NK-92 (cell line): ENCODE data around the gene TMEM181.

Source experiments
- DNase-seq: peaks from one replicate; lab custom pipeline; 2025; ENCODE audit not compliant: unreplicated experiment; lab: John Stamatoyannopoulos, UW

The TMEM181 gene

DNA sequence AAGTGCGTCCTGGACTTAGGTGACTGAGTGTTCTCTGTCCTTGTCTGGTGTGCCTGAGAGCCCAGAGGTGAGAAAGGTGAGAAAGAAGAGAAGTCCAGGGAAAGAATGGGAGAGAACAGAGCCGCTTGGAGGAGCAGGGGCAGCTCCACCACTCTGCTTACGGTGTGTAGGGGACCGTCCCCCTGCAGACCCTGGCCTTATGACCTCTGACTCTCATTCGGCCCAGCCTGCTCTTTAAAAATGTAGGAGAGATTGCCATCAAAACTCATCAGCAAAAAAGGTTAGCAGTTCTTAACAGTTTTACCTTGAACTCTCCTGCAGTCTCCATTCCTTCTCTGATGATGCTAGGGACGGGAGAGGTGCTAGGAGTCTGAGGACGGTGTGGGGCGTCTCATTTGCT lies 2.0 kb downstream of the TMEM181 start:
- DNase-seq, result no peak

DNA sequence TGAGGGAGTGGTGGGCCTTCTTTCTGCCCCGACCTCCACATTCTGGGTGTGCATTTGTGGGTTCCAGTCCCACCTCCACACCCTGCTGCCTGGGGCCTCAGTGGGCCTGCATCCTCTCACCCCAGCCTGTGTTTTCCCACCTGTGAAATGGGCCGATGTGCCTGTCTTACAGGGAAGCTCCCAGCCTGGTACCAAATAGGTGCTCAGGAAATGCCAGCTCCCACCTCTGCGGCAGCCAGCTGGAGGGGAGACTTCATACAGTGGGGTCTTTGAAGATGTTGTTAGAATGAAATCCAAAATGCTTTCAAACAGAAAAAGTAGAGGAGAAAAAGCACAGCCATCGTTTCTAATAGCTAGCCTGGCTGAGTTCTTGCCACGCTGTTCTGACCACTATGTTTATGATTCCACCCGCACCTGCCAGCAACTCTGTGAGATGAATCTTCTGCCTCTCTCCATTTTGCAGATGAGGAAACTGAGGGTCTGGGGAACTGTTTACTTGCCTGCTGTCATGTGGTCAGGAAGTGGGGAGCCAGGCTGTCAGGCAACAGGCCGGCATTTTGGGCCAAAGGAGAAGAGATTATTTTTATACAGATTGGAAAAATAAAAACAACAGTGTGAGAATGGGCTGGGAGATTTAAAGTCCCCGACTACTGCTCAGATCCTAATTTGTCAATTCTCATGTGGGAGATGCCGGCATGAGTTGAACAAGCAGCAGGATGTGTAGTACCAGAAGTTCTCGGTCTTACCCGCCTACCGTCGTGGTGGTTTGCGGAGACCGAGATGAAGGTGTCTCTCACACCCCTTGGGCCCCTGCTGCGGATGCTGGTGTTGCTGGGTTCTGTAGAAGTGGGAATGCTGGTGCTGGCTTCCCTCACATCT lies 4.6 kb downstream of the TMEM181 start:
- no peak for DNase-seq

DNA sequence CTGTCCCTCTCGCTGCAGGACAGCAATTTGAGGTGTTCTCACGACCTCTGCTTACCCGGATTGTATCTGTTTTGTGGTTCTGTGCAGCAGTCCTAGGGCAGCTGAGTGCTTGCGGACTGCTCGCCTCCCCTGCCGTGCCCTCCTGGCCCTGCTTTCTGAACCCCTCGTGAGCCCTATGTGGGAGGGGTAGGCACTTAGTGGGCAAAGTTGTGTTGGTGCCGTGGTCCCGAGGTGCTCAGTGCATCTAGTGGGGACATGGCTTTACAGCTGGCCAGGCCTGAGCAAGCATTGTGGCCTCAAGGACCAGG lies 5.2 kb downstream of the TMEM181 start:
- no peak for DNase-seq

DNA sequence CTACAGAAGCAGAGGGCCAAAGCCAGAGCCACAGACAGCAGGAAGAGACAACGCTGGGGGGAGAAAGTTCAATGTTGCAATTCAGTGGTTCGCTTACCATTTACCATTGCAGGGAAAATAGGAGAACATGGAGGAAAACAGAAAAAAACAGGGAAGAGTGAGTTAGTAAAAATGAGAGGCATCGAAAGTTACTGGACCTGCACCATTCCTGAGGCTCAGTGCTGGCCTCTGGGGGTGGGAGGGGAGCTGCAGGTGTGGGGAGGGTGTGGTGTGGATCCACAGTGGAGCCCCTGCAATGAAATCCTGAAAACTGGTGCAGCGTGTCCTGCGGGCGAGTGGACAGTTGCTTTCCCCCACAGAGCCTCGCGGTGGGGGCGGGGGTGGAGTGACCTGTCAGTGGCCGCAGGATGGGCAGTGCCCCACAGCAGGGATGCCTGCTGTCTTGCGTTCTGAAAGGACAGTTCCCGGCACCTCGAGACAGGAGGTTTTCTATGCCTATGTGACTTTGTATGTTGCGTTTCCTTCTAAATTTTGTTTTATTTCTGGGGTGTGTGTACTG lies 5.7 kb downstream of the TMEM181 start:
- no peak for DNase-seq

DNA sequence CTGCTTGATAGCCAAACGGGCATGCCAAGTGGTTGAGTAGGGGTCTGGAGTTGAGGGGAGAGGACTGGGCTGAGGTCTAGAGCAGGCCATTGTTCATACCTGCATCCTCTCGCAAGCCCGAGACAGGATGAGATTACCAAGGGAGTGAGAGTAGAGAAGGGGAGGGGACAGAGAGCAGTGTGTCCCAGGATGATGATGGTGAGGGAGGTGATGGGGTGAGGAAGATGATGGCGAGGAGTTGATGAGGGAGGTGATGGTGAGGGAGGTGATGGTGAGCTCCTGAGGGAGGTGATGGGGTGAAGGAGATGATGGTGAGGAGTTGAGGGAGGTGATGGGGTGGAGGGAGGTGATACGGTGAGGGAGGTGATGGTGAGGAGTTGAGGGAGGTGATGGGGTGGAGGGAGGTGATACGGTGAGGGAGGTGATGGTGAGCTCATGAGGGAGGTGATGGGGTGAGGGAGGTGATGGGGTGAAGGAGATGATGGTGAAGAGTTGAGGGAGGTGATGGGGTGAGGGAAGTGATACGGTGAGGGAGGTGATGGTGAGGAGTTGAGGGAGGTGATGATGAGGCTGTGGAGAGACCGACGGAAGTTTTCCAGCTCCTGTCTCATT lies 6.4 kb downstream of the TMEM181 start:
- no peak for DNase-seq

DNA sequence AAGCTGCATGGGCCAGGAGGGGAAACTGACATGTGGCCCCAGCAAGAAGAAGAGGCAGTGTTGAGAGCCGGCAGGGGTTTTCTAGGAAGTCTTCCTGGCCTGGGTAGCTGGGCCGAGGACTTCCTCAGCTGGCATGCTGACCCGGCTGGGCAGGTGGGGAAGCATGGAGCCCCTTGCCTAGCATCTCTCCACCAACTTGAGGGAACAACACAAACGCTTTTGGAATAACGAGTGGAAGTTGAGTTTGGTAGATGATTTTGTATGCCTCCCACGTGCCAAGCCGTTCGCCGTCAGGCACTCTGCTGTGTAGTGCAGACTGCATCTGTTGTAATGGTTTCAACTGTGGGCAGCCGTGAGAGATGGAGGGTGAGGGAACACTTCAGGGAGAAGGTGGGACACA lies 7.3 kb downstream of the TMEM181 start:
- DNase-seq, result no peak

DNA sequence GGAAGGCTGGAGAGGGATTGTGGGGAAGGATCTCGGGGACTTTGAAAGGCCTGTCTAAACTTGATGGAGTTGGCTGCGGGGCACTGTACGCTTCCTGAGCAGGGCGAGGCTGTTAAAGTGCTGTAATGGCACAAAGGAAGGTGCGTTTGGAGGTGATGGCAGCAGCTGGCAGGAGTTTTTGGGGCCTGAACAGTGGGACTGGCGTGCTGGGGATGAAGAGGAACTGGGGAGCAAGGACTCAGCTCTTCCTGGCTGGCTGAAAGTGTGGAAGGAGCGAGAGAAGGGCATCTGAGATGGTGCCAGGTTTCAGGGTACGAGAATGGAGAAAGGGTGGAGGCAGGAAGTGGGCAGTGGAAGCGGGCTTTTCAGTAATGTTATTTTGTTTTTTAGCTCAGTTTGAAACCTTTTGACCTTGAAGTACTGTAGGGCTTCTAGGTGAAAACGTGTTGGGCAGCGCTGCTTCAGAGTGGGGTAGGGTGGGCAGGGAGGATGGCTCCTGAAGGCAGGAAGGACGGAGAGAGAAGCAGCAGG lies 8.0 kb downstream of the TMEM181 start:
- DNase-seq, result no peak

DNA sequence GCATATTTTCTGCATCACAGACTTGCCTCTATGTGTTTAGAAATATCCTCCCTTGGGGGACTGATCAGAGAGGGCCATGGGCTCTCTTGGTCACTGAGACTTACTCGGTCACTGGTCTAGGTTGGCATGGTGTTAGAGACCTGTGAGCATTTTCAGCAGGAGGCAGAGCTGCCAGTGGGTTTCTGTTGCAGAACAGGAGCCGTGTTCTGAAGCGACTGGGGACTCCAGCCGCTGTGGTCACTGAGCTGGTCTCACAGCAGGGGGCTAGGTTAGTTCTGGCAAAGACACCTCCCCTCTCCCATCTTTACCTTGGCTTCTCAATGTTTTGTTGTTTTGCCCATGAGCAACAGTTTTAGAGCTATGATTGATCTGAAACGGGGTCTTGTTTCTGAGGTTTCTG lies 8.7 kb downstream of the TMEM181 start:
- no peak for DNase-seq

DNA sequence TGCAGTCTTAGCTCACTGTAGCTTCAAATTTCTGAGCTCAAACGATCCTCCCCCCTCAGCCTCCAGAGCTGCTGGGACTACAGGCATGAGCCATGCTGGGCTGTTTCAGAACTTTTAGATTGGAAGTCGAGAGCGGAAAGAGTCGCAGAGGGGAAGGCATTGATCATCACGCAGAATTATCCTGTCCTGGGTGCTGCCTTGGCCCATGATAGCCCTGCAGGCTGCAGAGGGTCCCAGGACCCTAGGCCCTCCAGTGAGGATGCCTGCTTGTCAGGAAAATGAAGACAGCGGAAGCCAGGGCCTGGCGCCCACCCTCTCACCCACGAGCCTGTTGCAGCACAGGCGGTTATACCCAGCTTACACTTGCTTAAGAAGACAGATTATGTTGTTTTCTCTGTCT lies 9.1 kb downstream of the TMEM181 start:
- DNase-seq, result no peak

DNA sequence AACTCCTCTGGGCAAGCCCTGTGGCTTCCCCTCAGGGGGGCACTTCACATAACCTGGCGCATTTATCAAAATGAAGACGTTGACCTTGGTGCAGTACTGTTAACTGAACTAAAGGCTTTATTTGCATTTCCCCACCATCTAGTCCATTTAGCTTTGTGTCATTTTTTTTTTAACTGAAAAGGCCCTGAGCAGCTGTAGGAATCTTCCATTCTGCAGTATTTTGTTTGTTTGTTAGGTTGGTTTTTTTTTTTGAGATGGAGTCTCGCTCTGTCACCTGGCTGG lies 10.7 kb downstream of the TMEM181 start:
- no peak for DNase-seq

DNA sequence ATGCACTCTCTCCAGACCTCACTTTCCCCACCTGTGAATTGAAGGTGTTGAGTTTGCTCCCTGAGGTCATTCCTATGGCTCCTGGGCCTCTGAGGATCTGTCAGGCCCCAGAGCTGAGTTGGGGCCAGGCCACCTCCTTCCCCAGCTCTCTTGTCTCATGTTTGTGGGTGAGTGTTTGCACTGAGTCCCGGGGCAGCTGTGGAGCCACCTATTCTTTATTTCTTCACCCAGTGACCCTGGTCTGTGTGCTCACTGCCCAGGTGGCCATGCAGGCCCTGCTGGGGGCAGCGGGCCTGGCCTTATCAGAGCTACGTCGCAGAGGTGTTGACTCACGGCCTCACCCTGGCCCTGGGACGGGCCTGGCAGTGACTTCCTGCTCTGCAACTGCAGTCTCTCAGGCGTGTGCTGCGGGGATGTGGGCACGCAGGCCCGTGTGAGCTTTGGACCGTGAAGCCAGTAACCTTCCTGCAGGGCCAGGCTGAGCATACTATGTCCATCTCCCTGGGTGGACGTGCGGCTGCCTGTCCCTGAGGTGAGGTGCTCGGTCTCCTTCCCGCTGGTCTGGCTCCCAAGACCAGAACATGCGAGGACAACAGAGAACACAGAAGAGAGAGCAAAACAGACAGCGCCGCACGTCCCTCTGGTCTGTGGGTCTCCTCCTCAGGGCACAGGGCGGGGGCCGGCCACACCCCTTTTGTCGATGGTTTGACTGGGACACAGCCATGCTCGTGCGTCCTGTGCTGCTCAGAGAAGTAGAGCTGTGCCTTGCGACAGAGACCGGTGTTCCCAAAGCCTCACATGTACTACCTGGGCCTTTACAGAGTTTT lies 12.1 kb downstream of the TMEM181 start:
- DNase-seq, result no peak

DNA sequence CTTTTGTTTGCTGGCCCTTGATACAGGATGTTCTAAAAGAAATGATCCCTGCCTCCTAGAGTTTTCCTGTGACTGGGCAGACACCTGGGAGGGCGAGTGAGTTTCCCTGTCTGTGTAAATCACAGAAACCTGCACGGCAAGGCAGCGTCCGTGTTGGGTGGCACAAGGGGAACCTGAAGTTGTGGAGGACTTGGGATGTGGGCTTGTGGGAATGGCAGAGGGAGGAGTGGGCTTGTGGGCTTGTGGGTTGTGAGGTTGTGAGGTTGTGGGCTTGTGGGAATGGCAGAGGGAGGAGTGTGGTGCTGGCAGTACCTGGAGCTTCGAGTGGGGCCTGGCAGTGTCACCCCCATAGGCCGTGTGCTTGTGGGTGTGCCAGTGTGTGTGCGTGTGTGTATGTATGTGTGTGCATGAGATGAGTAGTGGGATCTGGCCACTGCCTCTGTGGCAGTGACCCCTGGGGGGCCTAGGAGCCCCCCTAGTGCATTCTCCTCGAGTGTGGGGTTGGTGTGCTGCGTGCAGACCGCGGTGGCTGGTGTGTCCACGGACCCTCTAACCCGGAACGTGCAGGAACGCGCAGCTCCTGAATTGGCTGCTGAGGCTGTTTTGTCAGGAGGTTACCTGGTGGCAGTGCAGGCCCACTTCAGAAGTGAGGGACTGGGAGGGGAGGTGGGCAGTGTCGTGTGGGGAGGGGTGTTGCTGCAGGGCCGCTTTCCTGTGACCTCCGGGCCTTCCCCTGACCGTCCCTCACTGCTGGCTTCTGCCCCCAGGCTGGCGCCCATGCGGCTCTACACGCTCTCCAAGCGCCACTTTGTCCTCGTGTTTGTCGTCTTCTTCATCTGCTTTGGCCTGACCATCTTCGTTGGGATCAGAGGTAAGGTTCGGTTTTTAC lies 13.0 kb downstream of the TMEM181 start:
- DNase-seq, result no peak

DNA sequence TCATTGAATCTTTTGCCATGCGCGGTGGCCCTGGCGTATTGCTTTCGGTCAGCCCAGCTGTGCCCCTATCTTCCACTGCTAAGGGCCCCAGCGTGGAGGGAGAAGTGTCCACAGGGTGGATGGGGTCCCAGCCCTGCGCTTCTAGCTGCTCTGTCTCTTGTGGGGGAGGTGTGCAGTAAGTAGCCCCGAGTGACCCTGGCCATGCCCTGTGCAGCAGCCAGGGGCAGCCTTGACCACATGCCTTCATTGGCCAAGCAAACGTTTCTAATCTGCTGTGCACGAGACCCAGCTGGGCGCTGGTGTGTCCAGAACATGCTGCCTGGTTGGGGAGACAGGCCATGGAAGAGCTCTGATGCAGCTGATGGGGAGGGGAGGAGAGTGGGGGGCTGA lies 13.6 kb downstream of the TMEM181 start:
- no peak for DNase-seq

DNA sequence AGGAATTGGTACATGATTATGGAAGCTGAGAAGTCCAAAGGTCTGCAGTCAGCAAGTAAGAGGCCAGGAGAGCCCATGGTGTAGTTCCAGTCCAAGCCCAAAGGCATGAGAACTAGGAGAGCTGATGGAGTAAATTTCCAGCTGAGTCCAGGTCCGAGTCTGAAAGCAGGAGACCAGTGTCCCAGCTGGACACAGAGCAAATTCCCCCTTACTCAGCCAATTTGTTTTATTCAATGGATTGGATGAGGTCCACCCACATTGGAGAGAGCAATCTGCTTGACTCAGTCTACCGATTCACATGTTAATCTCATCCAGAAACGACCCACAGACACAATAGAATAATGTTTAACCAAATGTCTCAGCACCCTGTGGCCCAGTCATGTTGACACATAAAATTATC lies 14.9 kb downstream of the TMEM181 start:
- DNase-seq, result no peak

DNA sequence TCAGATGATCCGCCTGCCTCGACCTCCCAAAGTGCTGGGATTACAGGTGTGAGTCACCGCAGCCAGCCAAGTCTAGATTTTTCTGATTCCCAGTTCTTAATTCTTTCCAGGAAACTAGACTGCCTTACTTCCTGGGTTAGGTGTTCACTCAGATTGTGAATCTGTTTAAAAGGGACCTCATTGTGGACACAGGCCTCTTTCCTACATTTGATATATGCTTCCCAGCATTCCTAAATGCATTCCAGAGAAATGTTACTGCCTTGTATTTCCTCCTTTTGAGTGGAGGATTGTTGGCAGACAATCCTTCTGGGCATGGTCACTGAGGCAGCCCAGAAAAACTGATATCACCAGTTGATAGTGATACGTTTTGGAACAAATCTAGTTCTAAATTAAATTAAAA lies 15.7 kb downstream of the TMEM181 start:
- DNase-seq, result no peak

DNA sequence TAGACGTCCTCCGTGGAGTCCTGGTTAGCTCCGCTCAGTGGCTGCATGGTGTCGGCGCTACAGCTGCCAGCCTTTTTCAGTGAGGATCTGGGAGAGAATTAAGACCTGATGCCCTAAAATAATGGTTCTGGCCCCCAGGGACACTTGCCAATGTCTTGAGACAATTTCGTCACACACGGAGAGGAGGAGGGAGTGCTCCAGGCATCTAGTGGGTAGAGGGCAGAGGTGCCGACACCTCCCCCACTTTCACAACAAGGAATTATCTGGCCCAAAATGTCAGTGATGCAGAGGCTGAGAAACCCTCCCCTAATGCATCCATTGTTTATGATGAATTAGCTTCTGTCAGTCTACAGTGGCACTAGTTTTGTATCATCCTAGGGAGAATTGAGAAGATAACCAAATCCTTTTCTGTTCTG lies 24.4 kb downstream of the TMEM181 start:
- DNase-seq, result no peak

DNA sequence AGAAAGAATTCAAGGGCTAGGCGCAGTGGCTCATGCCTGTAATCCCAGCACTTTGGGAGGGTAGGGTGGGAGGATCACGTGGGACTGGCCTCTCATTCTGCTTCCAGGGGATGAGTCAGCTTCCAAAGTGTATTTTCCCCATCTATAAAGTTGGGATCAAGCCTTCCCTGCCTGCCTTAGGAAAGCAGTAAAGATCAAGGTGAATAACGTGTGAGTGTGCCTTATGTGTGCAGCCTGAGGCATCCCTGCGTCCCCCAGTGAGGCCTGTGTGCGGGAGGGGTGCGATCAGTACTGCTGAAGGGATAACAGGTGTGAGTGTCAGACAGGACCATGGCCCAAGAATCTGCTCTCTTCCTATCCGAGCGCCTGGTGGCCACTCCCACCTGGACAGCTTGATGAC lies 26.8 kb downstream of the TMEM181 start:
- no peak for DNase-seq

DNA sequence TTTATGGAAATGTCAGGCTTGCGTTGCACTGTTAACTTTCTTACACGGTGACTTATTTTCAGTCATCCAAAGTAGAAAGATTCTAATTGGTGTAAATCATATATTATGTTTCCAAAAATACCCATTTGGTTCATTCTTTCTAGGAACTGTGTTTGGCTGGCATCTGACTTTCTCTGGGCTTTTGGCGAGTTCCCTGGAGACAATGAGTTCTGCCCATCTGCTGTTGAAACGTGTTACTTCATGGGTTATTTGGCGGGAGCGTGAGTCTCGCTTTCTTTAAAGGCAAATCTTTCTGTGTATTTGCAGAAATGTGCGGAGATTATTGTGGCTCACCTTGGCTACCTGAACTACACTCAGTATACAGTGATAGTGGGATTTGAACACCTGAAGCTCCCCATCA lies 29.5 kb downstream of the TMEM181 start:
- no peak for DNase-seq

DNA sequence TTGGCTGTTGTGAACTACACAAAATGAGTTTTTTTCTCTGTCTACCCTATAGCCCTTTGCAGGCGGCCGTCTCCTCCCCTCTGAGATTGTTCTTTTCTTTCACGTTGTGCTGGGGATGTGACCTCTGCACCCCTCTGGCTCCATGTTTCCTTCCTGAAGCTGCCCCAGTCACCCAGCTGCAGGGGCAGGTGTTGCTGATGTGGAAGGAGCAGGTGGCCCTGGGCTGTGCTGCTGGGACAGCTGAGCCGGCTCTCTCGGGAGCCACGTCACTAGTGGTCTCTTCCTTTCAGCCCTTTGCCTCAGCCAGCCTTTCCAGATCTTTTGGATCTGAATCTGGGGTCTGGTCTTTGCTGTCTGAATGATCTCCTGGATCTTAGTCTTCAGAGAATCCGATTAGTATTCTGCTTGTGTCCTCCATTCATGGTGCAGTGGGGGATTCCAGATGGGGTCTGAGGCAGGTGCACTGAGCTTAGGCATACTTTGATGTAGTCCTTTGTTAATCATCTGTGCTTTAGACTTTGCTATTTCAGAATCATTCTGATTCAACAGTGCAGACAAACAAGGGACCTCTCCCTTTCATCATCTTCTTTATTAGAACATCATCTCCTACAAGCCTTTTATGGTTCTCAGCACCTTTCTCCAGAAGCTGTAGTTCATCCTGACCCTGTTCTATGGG lies 31.4 kb downstream of the TMEM181 start:
- no peak for DNase-seq

DNA sequence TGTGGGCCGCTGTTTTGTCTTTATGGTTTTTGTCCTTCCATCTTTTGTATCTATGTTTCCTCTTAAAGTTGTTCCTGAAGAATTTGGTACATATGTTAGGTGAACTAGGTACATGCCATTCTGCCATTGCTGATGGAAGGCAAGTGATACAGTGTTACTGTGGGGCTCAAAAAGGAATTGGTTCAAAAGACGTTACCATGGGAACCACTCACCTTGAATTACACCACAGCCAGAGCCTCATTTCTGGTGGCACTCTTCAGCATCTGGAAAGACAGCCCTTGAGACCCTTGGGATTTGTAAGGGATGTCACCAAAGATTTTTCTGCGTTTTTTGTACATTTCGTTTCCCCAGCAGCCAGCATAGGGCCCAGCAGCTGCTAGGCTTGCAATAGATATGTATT lies 31.9 kb downstream of the TMEM181 start:
- DNase-seq, result no peak
